Smooth muscle cell (in vitro differentiated cells): Measurements from ENCODE around the gene HINT2. TPM values are rescaled to one million over a fixed set of nuclear protein-coding genes. Genes with fewer than 3 reads are reported as not detected.

Experiments used
- DNase-seq: peaks from one replicate; lab custom pipeline; 2025; ENCODE audit not compliant: unreplicated experiment; lab: John Stamatoyannopoulos, UW
- H2AFZ ChIP-seq: fragments of 200-600 bp; sonication (generic); 2 replicates; pipeline ENCODE4 v1.6.0; 2016; ENCODE audit warnings: antibody characterized with exemption, low read depth, mild to moderate bottlenecking
- H3F3A ChIP-seq: fragments of 200-600 bp; sonication (generic); 2 replicates; pipeline ENCODE4 v1.6.0; 2017; ENCODE audit warnings: antibody characterized with exemption, low read depth
- H3K27ac ChIP-seq: fragments of 200-600 bp; sonication (generic); 2 replicates; pipeline ENCODE4 v1.5.1; 2016; ENCODE audit warnings: low read depth, mild to moderate bottlenecking
- H3K27me3 ChIP-seq: fragments of 200-600 bp; sonication (generic); 2 replicates; pipeline ENCODE4 v1.6.1; 2016; ENCODE audit warnings: low read depth, mild to moderate bottlenecking
- H3K36me3 ChIP-seq: fragments of 200-600 bp; sonication (generic); 2 replicates; pipeline ENCODE4 v1.5.1; 2016; ENCODE audit warnings: low read depth
- H3K4me1 ChIP-seq: fragments of 200-600 bp; sonication (generic); 2 replicates; pipeline ENCODE4 v1.5.1; 2016; ENCODE audit warnings: low read depth
- H3K4me2 ChIP-seq: fragments of 200-600 bp; sonication (generic); 2 replicates; pipeline ENCODE4 v1.6.0; 2016; ENCODE audit warnings: mild to moderate bottlenecking
- H3K4me3 ChIP-seq: fragments of 200-600 bp; sonication (generic); 2 replicates; pipeline ENCODE4 v1.5.1; 2016; ENCODE audit warnings: mild to moderate bottlenecking
- H3K79me2 ChIP-seq: fragments of 200-600 bp; sonication (generic); 2 replicates; pipeline ENCODE4 v1.6.0; 2016; ENCODE audit warnings: low read depth, mild to moderate bottlenecking
- H3K9ac ChIP-seq: fragments of 200-600 bp; sonication (generic); 2 replicates; pipeline ENCODE4 v1.6.0; 2016; ENCODE audit warnings: low read depth
- H3K9me3 ChIP-seq: fragments of 200-600 bp; sonication (generic); replicated peaks from 2 replicates; pipeline ENCODE4 v1.5.1; 2016; ENCODE audit warnings: low read depth
- H4K20me1 ChIP-seq: fragments of 200-600 bp; sonication (generic); 2 replicates; pipeline ENCODE4 v1.6.0; 2016; ENCODE audit warnings: low read depth
- CTCF ChIP-seq: fragments of 200-600 bp; sonication (generic); IDR thresholded peaks from 2 replicates; pipeline ENCODE4 v1.5.1; 2017; ENCODE audit warnings: borderline replicate concordance, mild to moderate bottlenecking, antibody characterized with exemption; ENCODE audit not compliant: insufficient read depth, poor library complexity, severe bottlenecking
- WGBS: methylation state at CpG from one replicate; pipeline ENCODE4 v1.1.7; 2016; ENCODE audit warnings: low lambda C conversion rate; 5-methylcytosine and 5-hydroxymethylcytosine counted together
- polyA plus RNA-seq: library from polyadenylated mRNA; unstranded; fragments of >200 nt; fragmentation: Nextera tagmentation; extraction: Ambion mirVana; gene quantifications from 2 replicates; pipeline ENCODE4 v1.2.1, GENCODE V29; 2016
- total RNA-seq: library from RNA; depleted of rRNA; stranded (reverse); fragments of >200 nt; gene quantifications from 2 replicates; pipeline ENCODE4 v1.2.3, GENCODE V29; 2014

Gene HINT2
- total and polyA plus RNA-seq, 2 experiments from 2014 or later = 7.7 to 66.7 TPM

- peaks cover 21% of the 10 kb centered on the region for H3K27me3 ChIP-seq
- no peaks in the 10 kb centered on the region for H3K9me3 ChIP-seq
- H3F3A ChIP-seq = no peaks in the 10 kb centered on the region
- no peak for TF ChIP-seq CTCF
- H3K4me3 ChIP-seq = no peak overlapping the region
- WGBS = 94% methylated on average over 4 of the region's 4 CpGs
- no peaks in the 10 kb centered on the region for H3K79me2 ChIP-seq
- no peak overlapping the region for H3K27ac ChIP-seq
- H3K9ac ChIP-seq = no peak overlapping the region
- H3K4me1 ChIP-seq = peaks cover 12% of the 10 kb centered on the region
- H2AFZ ChIP-seq = no peak overlapping the region
- DNase-seq = no peak
- no peaks in the 10 kb centered on the region for H4K20me1 ChIP-seq
- H3K4me2 ChIP-seq = no peak overlapping the region
- H3K36me3 ChIP-seq = no peaks in the 10 kb centered on the region
Measured at GRCh38 chr9:35776018-35776417, 38.8 kb downstream of the HINT2 start.

DNA sequence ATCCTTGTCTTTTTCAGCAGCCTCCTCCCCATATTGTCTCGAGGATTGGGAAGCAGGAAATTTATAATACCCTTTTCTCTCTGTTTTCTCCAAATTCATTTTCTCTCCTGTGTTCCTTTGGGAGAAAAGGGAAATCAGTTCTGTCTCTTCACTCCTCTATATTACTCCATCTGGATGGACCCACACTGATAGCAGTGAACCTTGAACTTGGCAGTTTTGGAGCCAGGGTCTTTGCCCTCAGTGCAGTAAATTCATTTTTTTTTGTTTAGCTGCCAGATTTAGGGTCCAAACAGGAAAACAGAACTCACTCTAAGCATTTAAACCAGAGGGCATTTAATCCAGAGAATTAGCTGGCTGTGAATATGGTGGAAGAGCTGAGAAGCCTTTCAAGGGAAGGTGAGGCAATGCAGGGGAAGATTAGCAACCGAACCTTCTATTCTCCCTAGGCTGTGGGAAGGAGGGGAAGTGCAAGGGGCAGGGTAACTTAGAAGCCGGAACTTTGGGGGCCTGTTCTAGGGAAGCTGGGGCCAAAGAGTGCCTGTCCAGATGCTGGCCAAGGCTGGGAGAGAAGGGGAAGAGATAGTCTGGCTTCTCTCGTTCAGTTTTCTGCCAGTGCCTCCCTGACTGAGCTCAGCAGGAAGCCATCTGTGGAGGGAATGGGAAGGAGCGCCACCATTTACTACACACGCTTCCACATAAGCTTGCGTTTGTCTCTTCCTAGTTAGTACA lies 39.8 kb downstream of the HINT2 start:
- no peaks in the 10 kb centered on the region for H4K20me1 ChIP-seq
- TF ChIP-seq CTCF = no peak
- 70% methylated on average over 7 of the region's 7 CpGs for WGBS
- no peak for DNase-seq
- H2AFZ ChIP-seq = no peak overlapping the region
- no peaks in the 10 kb centered on the region for H3K36me3 ChIP-seq
- peaks cover 16% of the 10 kb centered on the region for H3K27me3 ChIP-seq
- H3K27ac ChIP-seq = no peak overlapping the region
- no peaks in the 10 kb centered on the region for H3F3A ChIP-seq
- no peak overlapping the region for H3K4me3 ChIP-seq
- H3K79me2 ChIP-seq = no peaks in the 10 kb centered on the region
- no peak overlapping the region for H3K9ac ChIP-seq
- H3K9me3 ChIP-seq = no peaks in the 10 kb centered on the region
- peaks cover 12% of the 10 kb centered on the region for H3K4me1 ChIP-seq
- H3K4me2 ChIP-seq = no peak overlapping the region

DNA sequence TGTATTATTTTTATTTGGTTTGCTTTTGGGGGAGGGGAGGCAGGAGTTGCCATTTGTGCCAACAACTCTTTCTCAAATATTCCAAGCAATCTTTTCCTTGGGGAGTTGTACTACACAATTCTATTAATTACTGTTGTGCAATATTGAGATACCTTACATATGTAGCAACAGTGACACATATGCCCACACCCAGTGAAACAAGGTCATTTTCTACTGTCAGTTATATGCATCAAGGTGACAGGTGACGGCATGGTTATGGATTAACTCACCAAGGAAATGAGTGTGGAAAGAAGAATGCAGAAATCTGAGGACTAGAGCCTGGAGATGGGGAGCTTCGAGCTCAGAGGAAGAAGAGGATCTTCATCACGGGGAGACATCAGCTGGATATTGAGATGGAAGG lies 42.9 kb downstream of the HINT2 start:
- Histone ChIP-seq H3K4me2 (no peak overlapping the region), H3K79me2 (no peaks in the 10 kb centered on the region), H2AFZ (no peak overlapping the region), H3F3A (no peaks in the 10 kb centered on the region), H3K27ac (no peak overlapping the region), H3K9me3 (no peaks in the 10 kb centered on the region), H4K20me1 (no peaks in the 10 kb centered on the region), H3K27me3 (no peaks in the 10 kb centered on the region), H3K4me1 (peaks cover 12% of the 10 kb centered on the region), H3K9ac (no peak overlapping the region), H3K36me3 (no peaks in the 10 kb centered on the region), H3K4me3 (no peak overlapping the region)
- WGBS = 85% methylated on average over 3 of the region's 3 CpGs
- DNase-seq = no peak
- no peak for TF ChIP-seq CTCF

GRCh38 chr9:35771534-35771933 lies 43.3 kb downstream of the HINT2 start:
- no peak overlapping the region for H3K4me2 ChIP-seq
- H2AFZ ChIP-seq = no peak overlapping the region
- WGBS = 93% methylated on average over 1 of the region's 1 CpG
- no peaks in the 10 kb centered on the region for H3F3A ChIP-seq
- H3K9me3 ChIP-seq = no peaks in the 10 kb centered on the region
- H3K79me2 ChIP-seq = no peaks in the 10 kb centered on the region
- no peak for DNase-seq
- no peaks in the 10 kb centered on the region for H4K20me1 ChIP-seq
- H3K4me3 ChIP-seq = no peak overlapping the region
- H3K27ac ChIP-seq = no peak overlapping the region
- TF ChIP-seq CTCF = no peak
- H3K9ac ChIP-seq = no peak overlapping the region
- H3K4me1 ChIP-seq = peaks cover 12% of the 10 kb centered on the region
- no peaks in the 10 kb centered on the region for H3K36me3 ChIP-seq
- no peaks in the 10 kb centered on the region for H3K27me3 ChIP-seq
